ENCODE results near the gene CBLB. TPM values are rescaled to one million over a fixed set of nuclear protein-coding genes. Genes with fewer than 3 reads are reported as not detected.

Gene CBLB
- total and polyA plus RNA-seq, 2 of the 4 experiments (the other 2 are of a cell fraction) = 10.1 to 20.1 TPM

DNA sequence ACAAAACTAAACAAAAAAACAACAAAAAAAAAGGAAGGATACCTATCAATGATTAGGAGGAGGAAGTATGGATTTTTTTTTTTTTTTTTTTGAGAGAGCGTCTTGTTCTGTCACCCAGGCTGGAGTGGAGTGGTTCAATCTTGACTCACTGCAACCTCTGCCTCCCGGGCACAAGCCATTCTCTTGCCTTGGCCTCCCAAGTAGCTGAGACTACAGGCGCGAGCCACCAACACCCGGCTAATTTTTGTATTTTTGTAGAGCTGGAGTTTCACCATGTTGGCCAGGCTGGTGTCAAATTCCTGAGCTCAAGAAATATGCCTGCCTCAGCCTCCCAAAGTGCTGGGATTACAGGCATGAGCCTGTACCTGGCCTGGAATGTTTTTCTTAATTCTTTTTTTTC, 195.8 kb downstream of the CBLB start:
- H3K79me1 ChIP-seq (ENCODE audit: low read depth in 1 of 2, low read length in 2 of 2) = no peaks in the 10 kb centered on the region

More for the DNA sequence above, 195.8 kb downstream of the CBLB start:
- Histone ChIP-seq H4K5ac (ENCODE audit: low read depth, low read length) (no peak overlapping the region), H2AFZ (replicated peaks; ENCODE audit: low read length, poor library complexity) (no peak overlapping the region), H3K9me1 (ENCODE audit: insufficient read depth, low read length) (no peaks in the 10 kb centered on the region), H2AK9ac (replicated peaks; ENCODE audit: low read depth, low read length, poor library complexity) (no peak overlapping the region), H2BK20ac (ENCODE audit: low read depth, low read length) (no peak overlapping the region), H4K20me1 (ENCODE audit: insufficient read depth, low read length) (no peaks in the 10 kb centered on the region), H3K4me3 (ENCODE audit: insufficient read depth, low read depth, low read length) (no peak overlapping the region), H3K18ac (ENCODE audit: low read depth, low read length) (no peak overlapping the region), H3K4me1 (ENCODE audit: control insufficient read depth, insufficient read depth, low read length) (no peaks in the 10 kb centered on the region), H3K4me2 (ENCODE audit: low read depth, low read length) (no peak overlapping the region), H3K9ac (ENCODE audit: low read depth, low read length) (no peak overlapping the region), H3K27ac (ENCODE audit: insufficient read depth, low read length) (no peak overlapping the region), H3K14ac (replicated peaks; ENCODE audit: low read depth, low read length) (no peak overlapping the region), H2AK5ac (ENCODE audit: low read depth, low read length) (no peak overlapping the region), H3K23ac (ENCODE audit: low read depth, low read length) (no peak overlapping the region), H3K56ac (ENCODE audit: extremely low read depth, insufficient read depth, low read length) (no peak overlapping the region), H4K8ac (ENCODE audit: low read depth in 2 of 2, low read length in 2 of 2) (no peak overlapping the region), H2BK15ac (ENCODE audit: low read depth, low read length) (no peak overlapping the region), H2BK120ac (ENCODE audit: low read depth, low read length) (no peak overlapping the region), H3K27me3 (ENCODE audit: control insufficient read depth, insufficient read depth, low read length) (no peaks in the 10 kb centered on the region), H2BK5ac (ENCODE audit: low read depth, low read length, poor library complexity, severe bottlenecking) (no peak overlapping the region), H3K36me3 (ENCODE audit: control insufficient read depth, insufficient read depth, low read length) (peaks cover 16% of the 10 kb centered on the region), H4K91ac (ENCODE audit: insufficient read depth, low read depth, low read length) (no peak overlapping the region), H3K9me3 (ENCODE audit: control insufficient read depth, insufficient read depth, low read length) (no peaks in the 10 kb centered on the region), H3K4ac (ENCODE audit: low read depth, low read length) (no peak overlapping the region)
- ATAC-seq (ENCODE audit: low read depth) (no peak), DNase-seq (no peak)
- BruUV-seq (replicated peaks) = no TSS peak
- TF ChIP-seq RFX5 (IDR thresholded peaks at IDR 0.05; ENCODE audit: low read depth, low read length) (no peak), BHLHE40 (IDR thresholded peaks at IDR 0.05; ENCODE audit: low read depth, low read length) (no peak), ELK1 (IDR thresholded peaks at IDR 0.05; ENCODE audit: borderline replicate concordance, low read depth, low read length) (no peak), MAZ (IDR thresholded peaks at IDR 0.05; ENCODE audit: borderline replicate concordance, low read depth, low read length) (no peak), POLR2A (IDR thresholded peaks at IDR 0.05; ENCODE audit: low read depth, low read length) (no peak), NFE2L2 (IDR thresholded peaks at IDR 0.05; ENCODE audit: low read depth, low read length) (no peak), RCOR1 (IDR thresholded peaks at IDR 0.05; ENCODE audit: insufficient replicate concordance, low read length) (no peak)
- no CpG with 5 or more reads among the region's 5 CpGs for WGBS, 2 experiments (ENCODE audit: extremely low coverage in 2 of 2, insufficient read length in 1 of 2)
- ChIA-PET POLR2A (ENCODE audit: unreplicated experiment) (no interaction called here), CTCF (no interaction called here)
- dilution Hi-C loops (cut with HindIII; ENCODE audit: low sequenced_read_pairs, unreplicated experiment) = no loop called here
- in situ Hi-C loops (cut with MboI; ENCODE audit: low sequenced_read_pairs) = no loop called here
- intact Hi-C loops (cut with micrococcal nuclease) = loop anchor here (10.0 kb wide), 1 partner anchor 308 kb away; the partner anchor contains the start of gene ALCAM
